ENCODE results near the gene ANO7.
A peak's percentile ranks its signal among the peaks of the same experiment; 100 is the strongest.

Gene ANO7

DNA sequence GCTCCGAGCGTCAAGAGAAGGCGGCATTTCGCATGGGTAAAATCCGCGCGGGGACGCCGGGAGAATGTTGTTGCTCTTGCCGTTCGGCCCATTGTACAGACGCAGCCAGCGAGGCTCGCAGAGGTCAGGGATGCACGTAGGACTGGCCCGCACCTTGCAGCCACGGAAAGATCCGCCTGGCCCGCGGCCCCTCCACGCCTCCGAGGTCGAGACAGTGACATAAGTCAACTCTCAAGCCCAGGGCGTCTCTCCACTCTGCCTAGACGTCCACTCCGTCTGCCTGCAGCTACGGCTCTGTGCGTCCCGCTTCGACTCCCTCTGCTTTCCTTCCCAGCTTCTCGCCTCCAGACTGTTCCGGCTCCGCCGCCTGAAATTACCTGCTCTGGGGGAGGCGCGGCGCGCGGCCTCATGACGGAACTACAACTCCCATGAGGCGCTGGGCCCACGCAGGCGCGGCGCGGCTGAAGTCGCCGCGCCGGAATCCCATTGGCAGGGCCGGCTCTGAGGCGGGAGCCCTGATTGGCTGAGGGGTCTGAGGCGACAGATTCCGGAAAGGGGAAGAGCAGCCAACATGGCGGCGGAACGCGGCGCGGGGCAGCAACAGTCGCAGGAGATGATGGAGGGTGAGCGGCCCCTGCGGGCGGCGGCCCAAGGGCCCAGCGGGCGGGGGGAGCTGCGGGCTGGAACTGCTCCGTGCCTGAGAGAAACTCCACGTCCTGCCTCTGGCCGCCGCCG, 38.4 kb upstream of the ANO7 start, which contains the start of gene PPP1R7:
Gene PPP1R7, plus strand, starts transcription at position 543 of the 735 bp plus-strand sequence. Its CDS starts 29 bp downstream, at position 572.
- H3K9me3 Mint-ChIP-seq: no peaks in the 10 kb centered on the region
- H3K4me1 Mint-ChIP-seq (ENCODE audit: low read depth in 2 of 2): peaks cover 30 to 42% of the 10 kb centered on the region in 2 donors
- peak within 1 kb of the TSS; percentile 90 to 95 for H3K27ac Mint-ChIP-seq
- H3K36me3 Mint-ChIP-seq (ENCODE audit: insufficient read depth): peaks cover 21% of the 10 kb centered on the region
- peak; percentile 87 to 89 (median 89) for DNase-seq
- peak; percentile 78 for ATAC-seq (replicated peaks)
- H3K27me3 Mint-ChIP-seq: no peaks in the 10 kb centered on the region
- H3K4me3 Mint-ChIP-seq: peak within 1 kb of the TSS; percentile 95 to 96

DNA sequence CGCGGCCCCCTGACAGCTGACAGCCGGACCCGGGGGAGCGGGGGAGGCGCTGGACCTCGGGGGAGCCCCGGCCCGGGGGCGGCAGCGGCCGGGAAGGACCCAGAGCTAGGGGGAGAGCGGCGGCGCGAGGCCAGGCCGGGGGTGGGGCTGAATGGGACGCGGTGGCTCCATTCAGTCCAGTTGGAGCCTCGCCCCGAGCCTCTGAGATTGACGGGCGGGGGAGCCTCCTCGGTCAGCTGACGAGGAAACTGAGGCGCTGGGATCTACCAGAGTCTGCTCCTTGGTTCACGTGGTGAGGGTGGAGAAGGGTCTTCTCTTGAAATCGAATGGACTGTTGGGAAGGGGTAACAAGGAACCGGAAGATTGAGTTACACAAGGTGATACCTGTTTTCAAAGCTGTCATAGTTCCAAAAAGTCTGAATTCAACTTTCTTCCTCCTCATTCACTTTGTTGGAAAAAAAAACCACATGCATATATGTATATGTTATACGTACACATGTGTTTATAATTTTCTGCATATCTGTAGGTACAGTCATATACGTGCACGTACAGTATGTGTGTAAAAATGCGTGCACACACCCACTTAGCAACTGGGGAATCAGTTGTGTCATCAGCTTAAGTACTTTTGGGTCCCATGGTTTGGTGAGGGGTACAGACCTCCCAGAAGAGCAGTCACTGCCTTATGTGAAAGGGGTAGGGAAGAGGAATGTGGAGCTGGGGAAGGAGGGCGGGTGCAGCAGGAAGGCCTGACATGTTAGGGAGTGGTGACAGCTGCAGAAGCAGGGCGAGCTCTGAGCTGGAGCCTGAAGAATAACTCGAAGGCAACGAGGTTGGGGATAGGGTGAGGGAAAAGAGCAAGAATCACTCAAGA, 37.6 kb upstream of the ANO7 start:
- no peak for DNase-seq
- H3K4me1 Mint-ChIP-seq (ENCODE audit: low read depth in 2 of 2): peaks cover 30 to 42% of the 10 kb centered on the region in 2 donors
- H3K4me3 Mint-ChIP-seq: peak overlapping the region; percentile 95 to 96
- no peaks in the 10 kb centered on the region for H3K9me3 Mint-ChIP-seq
- no peaks in the 10 kb centered on the region for H3K27me3 Mint-ChIP-seq
- H3K36me3 Mint-ChIP-seq (ENCODE audit: insufficient read depth): peaks cover 22% of the 10 kb centered on the region
- H3K27ac Mint-ChIP-seq: peak overlapping the region; percentile 90 to 95
- ATAC-seq (replicated peaks): peak; percentile 0

DNA sequence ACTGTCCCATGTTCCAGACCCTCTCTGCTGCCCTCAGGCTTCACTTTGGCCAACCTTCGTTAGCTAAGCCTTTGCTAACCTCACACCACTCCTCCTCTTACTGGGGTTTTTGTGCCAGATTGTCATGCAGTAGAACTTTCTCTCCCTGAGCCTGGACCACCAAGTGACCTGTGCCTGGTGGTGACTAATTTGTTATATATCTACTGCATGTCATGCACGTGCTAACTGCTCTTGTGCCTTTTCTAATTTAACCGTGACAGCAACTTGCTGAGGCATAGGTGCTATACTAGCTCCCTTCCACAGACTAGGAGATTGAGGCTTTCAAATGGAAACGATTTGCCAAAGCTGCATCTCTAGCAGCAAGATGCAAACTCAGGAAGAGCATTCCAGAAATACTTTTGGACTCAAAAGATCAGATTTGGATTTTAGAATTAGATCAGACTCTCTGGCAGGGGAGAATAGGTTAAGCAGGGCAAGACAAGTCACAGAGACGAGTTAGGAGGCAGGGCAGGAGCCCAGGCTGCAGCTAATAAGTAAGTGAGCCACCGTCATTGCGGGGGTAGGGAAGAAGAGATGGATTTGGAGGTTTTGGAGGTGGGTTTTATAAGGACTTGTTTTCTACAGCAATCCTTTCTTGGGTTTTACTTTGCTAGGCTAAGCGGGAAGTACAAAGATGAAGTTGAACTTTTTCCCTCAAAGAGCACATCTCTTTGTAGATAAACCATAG, 36.4 kb upstream of the ANO7 start:
- ATAC-seq (replicated peaks) (no peak), DNase-seq (no peak)
- Mint-ChIP-seq H3K4me1 (ENCODE audit: low read depth in 2 of 2) (peaks cover 32 to 48% of the 10 kb centered on the region in 2 donors), H3K27ac (peak overlapping the region in 1 of 2 donors; percentile 11), H3K9me3 (no peaks in the 10 kb centered on the region), H3K4me3 (peak overlapping the region; percentile 95 to 96), H3K36me3 (ENCODE audit: insufficient read depth) (peaks cover 22% of the 10 kb centered on the region), H3K27me3 (no peaks in the 10 kb centered on the region)

GRCh38 chr2:241153616-241154015, 34.9 kb upstream of the ANO7 start:
- peaks cover 29% of the 10 kb centered on the region for H3K36me3 Mint-ChIP-seq (ENCODE audit: insufficient read depth)
- no peaks in the 10 kb centered on the region for H3K27me3 Mint-ChIP-seq
- H3K4me3 Mint-ChIP-seq: no peak overlapping the region
- no peak for DNase-seq
- peaks cover 25 to 40% of the 10 kb centered on the region in 2 donors for H3K4me1 Mint-ChIP-seq (ENCODE audit: low read depth in 2 of 2)
- no peaks in the 10 kb centered on the region for H3K9me3 Mint-ChIP-seq
- H3K27ac Mint-ChIP-seq: no peak overlapping the region
- ATAC-seq (replicated peaks): no peak

GRCh38 chr2:241154915-241155314, 33.6 kb upstream of the ANO7 start:
- Mint-ChIP-seq H3K4me3 (no peak overlapping the region), H3K27ac (no peak overlapping the region), H3K36me3 (ENCODE audit: insufficient read depth) (peaks cover 25% of the 10 kb centered on the region), H3K27me3 (no peaks in the 10 kb centered on the region), H3K9me3 (no peaks in the 10 kb centered on the region), H3K4me1 (ENCODE audit: low read depth in 2 of 2) (peaks cover 21 to 38% of the 10 kb centered on the region in 2 donors)
- DNase-seq (no peak), ATAC-seq (replicated peaks) (no peak)

- peaks cover 20% of the 10 kb centered on the region for H3K36me3 Mint-ChIP-seq (ENCODE audit: insufficient read depth)
- no peak overlapping the region for H3K4me3 Mint-ChIP-seq
- H3K27me3 Mint-ChIP-seq: no peaks in the 10 kb centered on the region
- no peak overlapping the region for H3K27ac Mint-ChIP-seq
- no peak for DNase-seq
- H3K4me1 Mint-ChIP-seq (ENCODE audit: low read depth in 2 of 2): peaks cover 13 to 29% of the 10 kb centered on the region in 2 donors
- ATAC-seq (replicated peaks): no peak
- no peaks in the 10 kb centered on the region for H3K9me3 Mint-ChIP-seq
Observed at GRCh38 chr2:241155936-241156335, 32.5 kb upstream of the ANO7 start.

DNA sequence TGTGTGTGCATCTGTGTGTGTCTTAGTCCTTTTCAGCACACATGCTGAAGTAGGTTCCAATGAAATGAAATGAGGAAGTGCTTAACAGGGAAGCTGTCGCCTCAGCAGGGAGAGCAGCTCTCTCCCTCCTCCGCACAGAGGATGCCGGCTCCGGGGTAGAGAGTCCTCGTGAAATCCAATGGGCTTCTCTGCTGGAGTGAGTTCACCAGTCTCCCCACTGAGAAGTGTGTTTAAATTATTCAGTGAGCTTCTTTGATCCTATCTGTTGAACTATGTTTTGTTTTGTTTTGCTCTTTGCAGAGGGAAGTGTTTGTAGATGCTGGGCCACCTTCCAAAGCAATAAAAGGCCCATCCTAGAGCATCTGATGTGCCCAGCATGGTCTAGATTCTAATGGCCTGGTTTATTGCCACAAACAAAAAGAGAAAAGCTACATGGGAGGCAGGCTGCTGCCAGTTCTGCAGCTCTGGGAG, 31.5 kb upstream of the ANO7 start:
- Mint-ChIP-seq H3K27me3 (no peaks in the 10 kb centered on the region), H3K27ac (no peak overlapping the region), H3K9me3 (no peaks in the 10 kb centered on the region), H3K4me1 (ENCODE audit: low read depth in 2 of 2) (peaks cover 4 to 19% of the 10 kb centered on the region in 2 donors), H3K4me3 (no peak overlapping the region), H3K36me3 (ENCODE audit: insufficient read depth) (peaks cover 23% of the 10 kb centered on the region)
- ATAC-seq (replicated peaks) (no peak), DNase-seq (no peak)

- Mint-ChIP-seq H3K27ac (no peak overlapping the region), H3K36me3 (ENCODE audit: insufficient read depth) (peaks cover 32% of the 10 kb centered on the region), H3K27me3 (no peaks in the 10 kb centered on the region), H3K4me3 (no peak overlapping the region), H3K9me3 (no peaks in the 10 kb centered on the region), H3K4me1 (ENCODE audit: low read depth in 2 of 2) (peaks cover 2 to 14% of the 10 kb centered on the region in 2 donors)
- ATAC-seq (replicated peaks): no peak
- no peak for DNase-seq
Observed at GRCh38 chr2:241157841-241158545, 30.5 kb upstream of the ANO7 start.

GRCh38 chr2:241158546-241158900, 30.0 kb upstream of the ANO7 start:
- Mint-ChIP-seq H3K4me3 (no peak overlapping the region), H3K36me3 (ENCODE audit: insufficient read depth) (peaks cover 38% of the 10 kb centered on the region), H3K4me1 (ENCODE audit: low read depth in 2 of 2) (peaks cover 2 to 10% of the 10 kb centered on the region in 2 donors), H3K9me3 (no peaks in the 10 kb centered on the region), H3K27me3 (no peaks in the 10 kb centered on the region), H3K27ac (no peak overlapping the region)
- DNase-seq: no peak
- no peak for ATAC-seq (replicated peaks)

DNA sequence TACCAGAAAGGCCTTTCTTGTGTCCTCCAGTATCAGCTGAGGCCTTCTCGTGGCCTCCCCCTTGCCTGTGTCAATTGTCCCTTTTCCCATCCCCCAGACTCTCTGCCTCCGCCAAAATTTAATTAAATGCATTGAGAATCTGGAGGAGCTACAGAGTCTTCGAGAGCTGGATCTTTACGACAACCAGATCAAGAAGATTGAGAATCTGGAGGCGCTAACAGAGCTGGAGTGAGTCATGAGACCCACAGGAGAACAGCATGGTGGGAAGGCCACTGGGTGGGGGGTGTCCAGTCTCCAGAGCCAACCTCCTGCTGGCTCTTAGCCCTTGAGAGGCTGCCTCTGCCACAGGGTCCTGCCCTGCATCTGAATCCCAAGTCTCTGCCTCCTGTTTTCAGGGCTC, 29.4 kb upstream of the ANO7 start:
- DNase-seq (no peak), ATAC-seq (replicated peaks) (no peak)
- Mint-ChIP-seq H3K9me3 (no peaks in the 10 kb centered on the region), H3K27ac (no peak overlapping the region), H3K4me1 (ENCODE audit: low read depth in 2 of 2) (peaks cover 2 to 8% of the 10 kb centered on the region in 2 donors), H3K4me3 (no peak overlapping the region), H3K27me3 (no peaks in the 10 kb centered on the region), H3K36me3 (ENCODE audit: insufficient read depth) (peaks cover 40% of the 10 kb centered on the region)

GRCh38 chr2:241160318-241160717, 28.2 kb upstream of the ANO7 start:
- H3K27ac Mint-ChIP-seq: no peak overlapping the region
- H3K4me1 Mint-ChIP-seq (ENCODE audit: low read depth in 2 of 2): peaks cover 2 to 8% of the 10 kb centered on the region in 2 donors
- H3K4me3 Mint-ChIP-seq: no peak overlapping the region
- peaks cover 37% of the 10 kb centered on the region for H3K36me3 Mint-ChIP-seq (ENCODE audit: insufficient read depth)
- no peaks in the 10 kb centered on the region for H3K9me3 Mint-ChIP-seq
- H3K27me3 Mint-ChIP-seq: no peaks in the 10 kb centered on the region
- DNase-seq (no peak), ATAC-seq (replicated peaks) (no peak)

GRCh38 chr2:241161646-241162281, 26.7 kb upstream of the ANO7 start:
- Mint-ChIP-seq H3K4me1 (ENCODE audit: low read depth in 2 of 2) (peaks cover 2 to 6% of the 10 kb centered on the region in 2 donors), H3K36me3 (ENCODE audit: insufficient read depth) (peaks cover 51% of the 10 kb centered on the region), H3K9me3 (no peaks in the 10 kb centered on the region), H3K27me3 (no peaks in the 10 kb centered on the region), H3K27ac (peak overlapping the region in 1 of 2 donors; percentile 35), H3K4me3 (no peak overlapping the region)
- ATAC-seq (replicated peaks) (no peak), DNase-seq (no peak)

Measured in effector memory CD8-positive, alpha-beta T cell (primary cell).